HG03521 (cell line): ENCODE results near the gene ACTN3.
"Not testable (repeated sequence)": the region's sequence is repeated elsewhere in the genome, so short reads cannot be mapped to it uniquely, and the experiment has no call there.

ENCODE experiments used
- ATAC-seq: cut with Tn5 transposase; IDR thresholded peaks from one replicate; pipeline ENCODE4 v1.9.1; 2021; ENCODE audit warnings: mild to moderate bottlenecking, moderate library complexity; ENCODE audit not compliant: unreplicated experiment

ACTN3 gene

GRCh38 chr11:66592457-66593302, 46.0 kb downstream of the ACTN3 start, which contains the start of the genes CCDC87 and CCS:
TSS of gene CCDC87 (minus strand) at chr11:66593063. CDS start at chr11:66593015, 48 bp downstream.
TSS of gene CCS (plus strand) at chr11:66593185. CDS start at chr11:66593262, 77 bp downstream.
- ATAC-seq = peak; percentile 89

GRCh38 chr11:66593303-66593635, 46.6 kb downstream of the ACTN3 start:
- no peak for ATAC-seq

GRCh38 chr11:66593650-66594049, 46.9 kb downstream of the ACTN3 start:
- no peak for ATAC-seq

- no peak for ATAC-seq
Observed at GRCh38 chr11:66595245-66595904, 48.7 kb downstream of the ACTN3 start.

GRCh38 chr11:66598993-66599392, 52.3 kb downstream of the ACTN3 start:
- ATAC-seq = no peak

- no peak for ATAC-seq
Observed at GRCh38 chr11:66600219-66600618, 53.5 kb downstream of the ACTN3 start.

GRCh38 chr11:66600631-66601233, 54.0 kb downstream of the ACTN3 start:
- no peak for ATAC-seq

GRCh38 chr11:66603072-66603471, 56.4 kb downstream of the ACTN3 start:
- no peak for ATAC-seq

- ATAC-seq = no peak
Observed at GRCh38 chr11:66604155-66604554, 57.5 kb downstream of the ACTN3 start.

- ATAC-seq = not testable (repeated sequence)
Observed at GRCh38 chr11:66606608-66607007, 59.9 kb downstream of the ACTN3 start.

GRCh38 chr11:66607126-66607834, 60.6 kb downstream of the ACTN3 start:
- no peak for ATAC-seq

- no peak for ATAC-seq
Observed at GRCh38 chr11:66609721-66610617, 63.3 kb downstream of the ACTN3 start.

- ATAC-seq = no peak
Observed at GRCh38 chr11:66612458-66612857, 65.8 kb downstream of the ACTN3 start.
